HCT116 (cell line): ENCODE data around the gene IL18. TPM values are rescaled to one million over a fixed set of nuclear protein-coding genes. Genes with fewer than 3 reads are reported as not detected.

ENCODE experiments used
- ATAC-seq: fragments of 200-7000 bp; cut with Tn5 transposase; 2 replicates; pipeline ENCODE4 v1.9.1; 2020; ENCODE audit warnings: mild to moderate bottlenecking, moderate library complexity
- BruUV-seq: library from RNA; stranded (reverse); fragments of 400-500 nt; replicated peaks from 2 replicates; lab custom pipeline; 2021; lab: Mats Ljungman, UMichigan
- CTCF ChIA-PET: fragments of 300-600 bp; sonication (Branson Sonifier 250); formaldehyde crosslinking; loops from one replicate; lab custom pipeline; 2021; ENCODE audit warnings: antibody characterized with exemption; lab: Charles Lee
- POLR2A ChIA-PET: fragments of 300-600, 350-600 bp; sonication (Branson Sonifier 250); formaldehyde crosslinking; loops from one replicate; lab custom pipeline; 2021; ENCODE audit warnings: antibody characterized with exemption; lab: Charles Lee
- RAD21 ChIA-PET, 2 experiments: fragments of 300-600 bp; sonication (Branson Sonifier 250); formaldehyde crosslinking; loops; one replicate each; lab custom pipeline; 2023; ENCODE audit warnings: low total read pairs in 2 of 2; ENCODE audit not compliant: uncharacterized antibody in 2 of 2, unreplicated experiment in 2 of 2, low non-redundant PET in 1 of 2; lab: Charles Lee
- DNase-seq: peaks from one replicate; pipeline ENCODE4 v3.0.0-alpha.2; 2010; ENCODE audit warnings: low read depth, low spot score
- H2AFZ ChIP-seq: fragments of 200-600 bp; shearing (Covaris generic), sonication (generic); 2 replicates; pipeline ENCODE4 v1.6.1; 2017; ENCODE audit warnings: low read depth, mixed run types, mixed read lengths, antibody characterized with exemption, low read length; ENCODE audit not compliant: poor library complexity, severe bottlenecking
- H3K27ac ChIP-seq: 2 replicates; pipeline ENCODE4 v1.5.1; 2012; ENCODE audit warnings: low read depth, low read length
- H3K27me3 ChIP-seq: fragments of 200-600 bp; sonication (generic); 2 replicates; pipeline ENCODE4 v1.6.1; 2016; ENCODE audit warnings: mixed run types, low read length, mixed read lengths; ENCODE audit not compliant: insufficient read depth
- H3K36me3 ChIP-seq, 2 experiments: fragments of 200-500 bp in 1 of 2; fragments of 200-600 bp in 1 of 2; sonication (Bioruptor generic) in 1 of 2; sonication (generic) in 1 of 2; 2 replicates each; pipeline versions ENCODE4 v1.5.1 to v1.6.1; 2014 to 2016; ENCODE audit warnings: low read length in 2 of 2, inconsistent platforms in 1 of 2, mixed read lengths in 1 of 2, mixed run types in 1 of 2; ENCODE audit not compliant: insufficient read depth in 2 of 2, control insufficient read depth in 1 of 2
- H3K4me1 ChIP-seq, 2 experiments: fragments of 200-600 bp in 1 of 2; sonication (generic) in 1 of 2; 2 replicates each; pipeline versions ENCODE4 v1.5.1 to v1.6.1; 2012 to 2017; ENCODE audit warnings: low read length in 2 of 2, inconsistent platforms in 1 of 2, mild to moderate bottlenecking in 1 of 2, mixed read lengths in 1 of 2, mixed run types in 1 of 2, moderate library complexity in 1 of 2; ENCODE audit not compliant: insufficient read depth in 2 of 2, control insufficient read depth in 1 of 2
- H3K4me2 ChIP-seq: fragments of 200-600 bp; sonication (generic); 2 replicates; pipeline ENCODE4 v1.6.1; 2017; ENCODE audit warnings: mixed run types, low read length, mixed read lengths
- H3K4me3 ChIP-seq, 2 experiments: fragments of 200-600 bp in 1 of 2; sonication (generic) in 1 of 2; replicated peaks in 1 of 2; 2 replicates each; pipeline ENCODE4 v1.5.1; 2011 to 2016; ENCODE audit warnings: low read length in 2 of 2, control low read depth in 1 of 2, low read depth in 1 of 2, mild to moderate bottlenecking in 1 of 2, mixed read lengths in 1 of 2, mixed run types in 1 of 2
- H3K79me2 ChIP-seq: fragments of 200-600 bp; sonication (generic); 2 replicates; pipeline ENCODE4 v1.6.1; 2017; ENCODE audit warnings: mild to moderate bottlenecking, mixed run types, low read length, moderate library complexity, mixed read lengths; ENCODE audit not compliant: insufficient read depth
- H3K9ac ChIP-seq: fragments of 200-600 bp; sonication (generic); 2 replicates; pipeline ENCODE4 v1.6.1; 2016; ENCODE audit warnings: low read length, mixed read lengths
- H3K9me2 ChIP-seq: fragments of 200-600 bp; sonication (generic), shearing (Covaris generic); 2 replicates; pipeline ENCODE4 v1.6.1; 2017; ENCODE audit warnings: mixed run types, mild to moderate bottlenecking, moderate library complexity; ENCODE audit not compliant: insufficient read depth
- H3K9me3 ChIP-seq, 2 experiments: fragments of 200-500 bp in 1 of 2; fragments of 200-600 bp in 1 of 2; sonication (Bioruptor generic) in 1 of 2; sonication (generic) in 1 of 2; 2 replicates each; pipeline ENCODE4 v1.6.1; 2014 to 2017; ENCODE audit warnings: low read length in 2 of 2, mixed read lengths in 2 of 2, inconsistent platforms in 1 of 2, low read depth in 1 of 2, mild to moderate bottlenecking in 1 of 2, mixed run types in 1 of 2, moderate library complexity in 1 of 2; ENCODE audit not compliant: control insufficient read depth in 1 of 2, insufficient read depth in 1 of 2
- H4K20me1 ChIP-seq: fragments of 200-600 bp; sonication (generic), shearing (Covaris generic); 2 replicates; pipeline ENCODE4 v1.6.1; 2017; ENCODE audit warnings: mixed run types, mild to moderate bottlenecking, moderate library complexity; ENCODE audit not compliant: insufficient read depth
- ATF3 ChIP-seq: IDR thresholded peaks from 2 replicates; pipeline ENCODE4 v1.6.1; 2012
- CBX3 ChIP-seq: IDR thresholded peaks from 2 replicates; pipeline ENCODE4 v1.6.1; 2012; ENCODE audit warnings: low read depth
- CEBPB ChIP-seq: IDR thresholded peaks from 2 replicates; pipeline ENCODE4 v1.6.1; 2012; ENCODE audit warnings: low read depth
- CTCF ChIP-seq, 3 experiments: fragments of 200-600 bp in 1 of 3; sonication (generic) in 1 of 3; IDR thresholded peaks in 2 of 3; conservative IDR thresholded peaks in 1 of 3; 2 replicates each; pipeline ENCODE4 v1.5.1; 2012 to 2017; ENCODE audit warnings: low read depth in 2 of 3, low read length in 2 of 3, antibody characterized with exemption in 1 of 3, borderline replicate concordance in 1 of 3, control low read depth in 1 of 3, mild to moderate bottlenecking in 1 of 3, mixed read lengths in 1 of 3, mixed run types in 1 of 3, moderate library complexity in 1 of 3; ENCODE audit not compliant: insufficient read depth in 1 of 3
- EGR1 ChIP-seq: IDR thresholded peaks from 2 replicates; pipeline ENCODE4 v1.6.1; 2012; ENCODE audit warnings: low read depth
- EZH2 ChIP-seq: fragments of 200-600 bp; sonication (generic); IDR thresholded peaks from 2 replicates; pipeline ENCODE4 v1.6.1; 2017; ENCODE audit warnings: antibody characterized with exemption, mixed run types
- EZH2phosphoT487 ChIP-seq: fragments of 200-600 bp; IDR thresholded peaks from 2 replicates; pipeline ENCODE4 v1.6.1; 2018; ENCODE audit warnings: antibody characterized with exemption, borderline replicate concordance
- FOSL1 ChIP-seq: IDR thresholded peaks from 2 replicates; pipeline ENCODE4 v1.6.1; 2012; ENCODE audit warnings: low read depth
- JUND ChIP-seq: IDR thresholded peaks from 2 replicates; pipeline ENCODE4 v1.6.1; 2012
- MAX ChIP-seq: IDR thresholded peaks from 2 replicates; pipeline ENCODE4 v1.6.1; 2012
- POLR2A ChIP-seq: IDR thresholded peaks from 2 replicates; pipeline ENCODE4 v1.7.0; 2011; ENCODE audit warnings: borderline replicate concordance; ENCODE audit not compliant: insufficient read depth, insufficient read length; ENCODE audit errors: extremely low read depth
- POLR2AphosphoS5 ChIP-seq: IDR thresholded peaks from 2 replicates; pipeline ENCODE4 v1.6.1; 2011; ENCODE audit warnings: mild to moderate bottlenecking, low read depth, low read length, moderate library complexity
- RAD21 ChIP-seq: IDR thresholded peaks from 2 replicates; pipeline ENCODE4 v1.6.1; 2012; ENCODE audit warnings: low read depth, mild to moderate bottlenecking
- REST ChIP-seq: IDR thresholded peaks from 2 replicates; pipeline ENCODE4 v1.6.1; 2012; ENCODE audit warnings: low read depth
- SIN3A ChIP-seq: IDR thresholded peaks from 2 replicates; pipeline ENCODE4 v1.6.1; 2012; ENCODE audit warnings: low read depth
- SP1 ChIP-seq: IDR thresholded peaks from 2 replicates; pipeline ENCODE4 v1.6.1; 2012; ENCODE audit warnings: low read depth
- SRF ChIP-seq: IDR thresholded peaks from 2 replicates; pipeline ENCODE4 v1.6.1; 2012; ENCODE audit warnings: low read depth
- YY1 ChIP-seq: IDR thresholded peaks from 2 replicates; pipeline ENCODE4 v1.6.1; 2011; ENCODE audit warnings: low read length, low read depth, moderate library complexity, mild to moderate bottlenecking; ENCODE audit not compliant: insufficient replicate concordance; ENCODE audit errors: extremely low read depth
- ZFX ChIP-seq: fragments of 450-650 bp; IDR thresholded peaks from 2 replicates; pipeline ENCODE4 v1.6.1; 2017
- intact Hi-C: fragments of 100-400 bp; cut with micrococcal nuclease; formaldehyde crosslinking; loops from 2 replicates; pipeline ENCODE4 v1.10.0; 2022
- total RNA-seq: library from RNA; stranded (reverse); gene quantifications from one replicate; pipeline ENCODE4 v1.2.1, GENCODE V29; 2021; ENCODE audit not compliant: unreplicated experiment

Gene IL18
- total RNA-seq, 1 experiment from 2014 or later, result 112 TPM

- TF ChIP-seq EGR1 (no peak), CTCF (IDR thresholded peaks at IDR 0.05 in 2 of 3, conservative IDR thresholded peaks at IDR 0.05 in 1 of 3; ENCODE audit: borderline replicate concordance in 1 of 3, insufficient read depth in 1 of 3, low read depth in 2 of 3, low read length in 2 of 3) (no peak), ATF3 (no peak)
These were observed 60.4 kb downstream of the IL18 start (continued) for GRCh38 chr11:112103446-112103845.

GRCh38 chr11:112100462-112100861 lies 63.4 kb downstream of the IL18 start:
- H3K9me2 ChIP-seq, result no peaks in the 10 kb centered on the region
- no TSS peak for BruUV-seq
- H3K27ac ChIP-seq, result no peak overlapping the region
- H3K4me3 ChIP-seq, result no peak overlapping the region
- ChIA-PET RAD21 (no interaction called here), POLR2A (interaction anchor here (1.0 kb wide), 1 partner anchor 13 kb away, joined by 4 read pairs; no protein-coding TSS in a partner anchor), CTCF (interaction anchor here (0.6 kb wide), 1 partner anchor 19 kb away, joined by 3 read pairs; no protein-coding TSS in a partner anchor)
- peaks cover 0 to 4% of the 10 kb centered on the region in 2 experiments; a peak in 3 of 4 replicates for H3K36me3 ChIP-seq
- no peak for ATAC-seq
- no peak overlapping the region for H3K9ac ChIP-seq
- TF ChIP-seq SRF (no peak), EZH2phosphoT487 (no peak), MAX (no peak), FOSL1 (no peak), POLR2A (no peak), SIN3A (no peak), POLR2AphosphoS5 (no peak), YY1 (no peak), CEBPB (no peak), EZH2 (no peak), RAD21 (no peak), CBX3 (no peak), SP1 (no peak), EGR1 (no peak), JUND (no peak), ZFX (no peak), REST (no peak)
- H3K4me2 ChIP-seq, result no peak overlapping the region
- no peaks in the 10 kb centered on the region; the same call in 1 of the 2 replicates for H4K20me1 ChIP-seq
- intact Hi-C loops, result no loop called here
- peaks cover 0 to 21% of the 10 kb centered on the region in 2 experiments; a peak in 2 of 4 replicates for H3K4me1 ChIP-seq
- no peaks in the 10 kb centered on the region for H3K9me3 ChIP-seq
- H2AFZ ChIP-seq, result no peak overlapping the region
- H3K79me2 ChIP-seq, result no peaks in the 10 kb centered on the region
- no peak for DNase-seq
- no peaks in the 10 kb centered on the region for H3K27me3 ChIP-seq
